Heart right ventricle (tissue), 16 donors: Measurements from ENCODE around the gene ACVRL1. TPM values are rescaled to one million over a fixed set of nuclear protein-coding genes. Genes with fewer than 3 reads are reported as not detected.

Experiments used
- ATAC-seq, 8 donors: fragments of 200-7000 bp; cut with Tn5 transposase; one replicate each; pipeline ENCODE4 v1.9.1; 2020; ENCODE audit warnings: mild to moderate bottlenecking in 8 of 8, moderate library complexity in 8 of 8, moderate number of reproducible peaks in 1 of 8
- DNase-seq, 2 donors: peaks; one replicate each; pipeline ENCODE4 v3.0.0-alpha.2; 2020
- H3K27ac ChIP-seq, 10 donors: fragments of 200-600 bp; sonication (generic) in 2 of 10; one replicate each; pipeline versions ENCODE4 v1.5.0 to v1.8.0; 2020 to 2022; ENCODE audit warnings: mild to moderate bottlenecking in 3 of 10
- H3K27me3 ChIP-seq, 7 donors: fragments of 200-600 bp; one replicate each; pipeline ENCODE4 v1.8.0; 2021 to 2022; ENCODE audit warnings: mild to moderate bottlenecking in 2 of 7
- H3K36me3 ChIP-seq, 9 donors: fragments of 200-600 bp; sonication (generic) in 1 of 9; one replicate each; pipeline versions ENCODE4 v1.5.0 to v1.8.0; 2020 to 2022; ENCODE audit warnings: mild to moderate bottlenecking in 2 of 9
- H3K4me1 ChIP-seq, 9 donors: fragments of 200-600 bp; sonication (generic) in 1 of 9; one replicate each; pipeline versions ENCODE4 v1.5.0 to v1.8.0; 2020 to 2022; ENCODE audit warnings: mild to moderate bottlenecking in 4 of 9
- H3K4me3 ChIP-seq, 10 donors: fragments of 200-600 bp; sonication (generic) in 2 of 10; one replicate each; pipeline versions ENCODE4 v1.5.0 to v1.8.0; 2020 to 2022; ENCODE audit warnings: mild to moderate bottlenecking in 7 of 10, moderate library complexity in 2 of 10
- H3K9me3 ChIP-seq, 11 donors: fragments of 200-600 bp in 10 of 11; sonication (generic) in 2 of 11; one replicate each; pipeline versions ENCODE4 v1.5.0 to v1.8.0; 2013 to 2022; ENCODE audit warnings: mild to moderate bottlenecking in 2 of 11, control low read depth in 1 of 11, moderate library complexity in 1 of 11
- WGBS, 2 donors: extraction: QIAGEN DNeasy Blood & Tissue Kit; methylation state at CpG; one replicate each; pipeline ENCODE4 v1.1.7; 2013; ENCODE audit warnings: inconsistent platforms in 1 of 2; 5-methylcytosine and 5-hydroxymethylcytosine counted together
- intact Hi-C, 10 donors: fragments of 100-400 bp; cut with DNase I; formaldehyde crosslinking; loops; one replicate each; pipeline versions ENCODE4 v1.11.1 to v1.14.2; 2022
- polyA plus RNA-seq, 2 donors: library from polyadenylated mRNA; stranded (reverse); fragments of 200-250 nt; gene quantifications; one replicate each; pipeline ENCODE4 v1.2.3, GENCODE V29; 2013
- total RNA-seq, 10 donors: library from RNA; stranded (reverse); fragmentation: NEBNext Ultra II Directional in 3 of 10; extraction: Animal tissue kit (Norgen Biotek cat#: 25700) in 3 of 10; gene quantifications; one replicate each; pipeline versions ENCODE4 v1.2.1 to v1.2.4, GENCODE V29; 2021 to 2023
- TF ChIP-seq, protein P1 (sequence below), 9 donors: fragments of 200-600 bp; sonication (generic) in 2 of 9; IDR thresholded peaks; one replicate each; pipeline versions ENCODE4 v1.5.0 to v1.8.0; 2021 to 2022; ENCODE audit warnings: antibody characterized with exemption in 9 of 9, mild to moderate bottlenecking in 5 of 9, moderate library complexity in 1 of 9
- donor health status: Arrhythmogenic right ventricular cardiomyopathy.
- donor health status: ischemic (EF 13 %, LVEDD 7.1; RV severe dilation, severe dysfunction).
- donor health status: healthy with polysubstance abuse.
- donor health status: DM: no; HTN: yes; CAD: no.
- donor health status: DM: no; HTN: no; CAD: no.
- donor health status: ischemic (EF 25% LVEDD 6.9; RV normal size, moderate dysfunction).
- donor health status: ischemic (EF 25% LVEDD 5.7; RV mildly dilated, moderate dysfunction).
- donor health status: healthy.
- donor health status: DM: yes; HTN: yes; CAD: no.
- donor health status: Ischemic cardiomyopathy.
- donor health status: ischemic (EF 35%, LVEDD 5.7; RV mildly dilated, moderate dysfunction).
- donor health status: nonischemic (EF 11% LVEDD 7.7; RV severe dilation, severe dysfunction).
- donor health status: DM: yes; HTN: yes; CAD: no.
- donor health status: PGD.
- donor health status: ischemic (EF 29% LVEDD 5.4; RV normal size, mild dysfunction).
- donor health status: nonischemic (EF 23%, LVEDD 6.1; RV moderate dilation, normal function).

ACVRL1 gene
- total and polyA plus RNA-seq, 12 donors, result 16.6 to 68.0 (median 30.4) TPM

GRCh38 chr12:51961834-51962233, 54.5 kb downstream of the ACVRL1 start:
- TF ChIP-seq, protein P1, sequence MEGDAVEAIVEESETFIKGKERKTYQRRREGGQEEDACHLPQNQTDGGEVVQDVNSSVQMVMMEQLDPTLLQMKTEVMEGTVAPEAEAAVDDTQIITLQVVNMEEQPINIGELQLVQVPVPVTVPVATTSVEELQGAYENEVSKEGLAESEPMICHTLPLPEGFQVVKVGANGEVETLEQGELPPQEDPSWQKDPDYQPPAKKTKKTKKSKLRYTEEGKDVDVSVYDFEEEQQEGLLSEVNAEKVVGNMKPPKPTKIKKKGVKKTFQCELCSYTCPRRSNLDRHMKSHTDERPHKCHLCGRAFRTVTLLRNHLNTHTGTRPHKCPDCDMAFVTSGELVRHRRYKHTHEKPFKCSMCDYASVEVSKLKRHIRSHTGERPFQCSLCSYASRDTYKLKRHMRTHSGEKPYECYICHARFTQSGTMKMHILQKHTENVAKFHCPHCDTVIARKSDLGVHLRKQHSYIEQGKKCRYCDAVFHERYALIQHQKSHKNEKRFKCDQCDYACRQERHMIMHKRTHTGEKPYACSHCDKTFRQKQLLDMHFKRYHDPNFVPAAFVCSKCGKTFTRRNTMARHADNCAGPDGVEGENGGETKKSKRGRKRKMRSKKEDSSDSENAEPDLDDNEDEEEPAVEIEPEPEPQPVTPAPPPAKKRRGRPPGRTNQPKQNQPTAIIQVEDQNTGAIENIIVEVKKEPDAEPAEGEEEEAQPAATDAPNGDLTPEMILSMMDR (IDR thresholded peaks at IDR 0.05), result no peak
- no peak overlapping the region for H3K27ac ChIP-seq
- H3K27me3 ChIP-seq, result no peaks in the 10 kb centered on the region
- 21 to 45% methylated on average over 1 of the region's 1 CpG for WGBS, 2 donors
- no peak overlapping the region for H3K4me3 ChIP-seq
- ATAC-seq (no peak), DNase-seq (no peak)
- intact Hi-C loops, result no loop called here
- peaks cover 0 to 37% (median 13%) of the 10 kb centered on the region in 9 donors for H3K4me1 ChIP-seq
- no peaks in the 10 kb centered on the region for H3K9me3 ChIP-seq
- H3K36me3 ChIP-seq, result peaks cover 0 to 22% (median 0%) of the 10 kb centered on the region in 9 donors

GRCh38 chr12:51962737-51963136, 55.4 kb downstream of the ACVRL1 start:
- 41 to 61% methylated on average over 3 of the region's 3 CpGs for WGBS, 2 donors
- Histone ChIP-seq H3K4me3 (no peak overlapping the region), H3K27ac (no peak overlapping the region), H3K9me3 (no peaks in the 10 kb centered on the region), H3K4me1 (peaks cover 0 to 37% (median 13%) of the 10 kb centered on the region in 9 donors), H3K36me3 (peaks cover 0 to 22% (median 0%) of the 10 kb centered on the region in 9 donors), H3K27me3 (no peaks in the 10 kb centered on the region)
- DNase-seq (no peak), ATAC-seq (no peak)
- intact Hi-C loops, result no loop called here
- TF ChIP-seq, protein P1 (IDR thresholded peaks at IDR 0.05), result no peak

- Histone ChIP-seq H3K4me3 (no peak overlapping the region), H3K9me3 (no peaks in the 10 kb centered on the region), H3K27me3 (no peaks in the 10 kb centered on the region), H3K27ac (no peak overlapping the region), H3K4me1 (peaks cover 0 to 37% (median 13%) of the 10 kb centered on the region in 9 donors), H3K36me3 (peaks cover 0 to 22% (median 0%) of the 10 kb centered on the region in 9 donors)
- intact Hi-C loops, result no loop called here
- TF ChIP-seq, protein P1 (IDR thresholded peaks at IDR 0.05), result no peak
- 95 to 97% methylated on average over 4 of the region's 4 CpGs for WGBS, 2 donors
- ATAC-seq, result no peak
- no peak for DNase-seq
Observed at GRCh38 chr12:51963477-51963876, 56.2 kb downstream of the ACVRL1 start.

DNA sequence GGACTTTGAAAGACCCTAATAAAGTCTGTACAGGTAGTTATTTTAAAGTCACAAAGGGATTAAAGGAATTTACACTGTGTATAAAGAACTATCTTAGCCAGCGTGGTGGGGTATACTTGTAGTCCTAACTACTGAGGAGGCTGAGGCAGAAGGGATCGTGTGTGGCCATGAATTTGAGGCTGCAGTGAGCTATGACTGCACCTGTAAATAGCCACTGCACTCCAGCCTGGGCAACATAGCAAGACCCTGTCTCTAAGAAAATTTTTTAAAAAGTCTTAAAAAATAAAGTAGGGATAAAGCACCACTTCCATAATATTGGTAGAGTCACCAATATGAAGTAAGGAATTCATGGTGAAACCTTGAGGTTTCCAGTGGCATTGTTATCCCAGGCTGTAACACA, 62.3 kb downstream of the ACVRL1 start:
- ATAC-seq (no peak), DNase-seq (no peak)
- Histone ChIP-seq H3K4me3 (no peak overlapping the region), H3K9me3 (no peaks in the 10 kb centered on the region), H3K36me3 (no peaks in the 10 kb centered on the region), H3K27me3 (no peaks in the 10 kb centered on the region), H3K4me1 (peaks cover 0 to 48% (median 31%) of the 10 kb centered on the region in 9 donors), H3K27ac (no peak overlapping the region)
- TF ChIP-seq, protein P1 (IDR thresholded peaks at IDR 0.05), result no peak
- intact Hi-C loops, result loop anchor here in 2 of 10 donors (10.0 kb wide), 2 partner anchors 45 to 145 kb away; no protein-coding TSS in a partner anchor
- 97 to 100% methylated on average over 2 of the region's 2 CpGs for WGBS, 2 donors
